Epidermal melanocyte (primary cell): ENCODE results near the gene GNMT.
"Not testable (repeated sequence)": the region's sequence is repeated elsewhere in the genome, so short reads cannot be mapped to it uniquely, and the experiment has no call there.

Experiments
- DNase-seq: peaks from one replicate; pipeline ENCODE4 v3.0.0; 2011; ENCODE audit warnings: low spot score; ENCODE audit not compliant: insufficient read length

Gene GNMT

DNA sequence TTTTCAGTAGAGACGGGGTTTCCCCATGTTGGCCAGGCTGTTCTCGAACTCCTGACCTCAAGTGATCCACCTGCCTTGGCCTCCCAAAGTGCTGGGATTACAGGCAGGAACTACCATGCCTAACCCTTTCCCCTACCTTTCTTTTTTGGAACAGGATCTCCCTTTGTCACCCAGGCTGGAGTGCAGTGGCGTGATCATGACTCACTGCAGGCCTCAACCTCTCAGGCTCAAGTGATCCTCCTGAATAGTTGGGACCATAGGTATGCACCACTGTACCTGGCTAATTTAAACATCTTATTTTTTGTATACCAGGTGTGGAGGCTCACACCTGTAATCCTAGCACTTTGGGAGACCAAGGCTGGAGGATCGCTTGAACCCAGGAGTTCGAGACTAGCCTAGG lies 19.2 kb upstream of the GNMT start:
- DNase-seq = not testable (repeated sequence)

DNA sequence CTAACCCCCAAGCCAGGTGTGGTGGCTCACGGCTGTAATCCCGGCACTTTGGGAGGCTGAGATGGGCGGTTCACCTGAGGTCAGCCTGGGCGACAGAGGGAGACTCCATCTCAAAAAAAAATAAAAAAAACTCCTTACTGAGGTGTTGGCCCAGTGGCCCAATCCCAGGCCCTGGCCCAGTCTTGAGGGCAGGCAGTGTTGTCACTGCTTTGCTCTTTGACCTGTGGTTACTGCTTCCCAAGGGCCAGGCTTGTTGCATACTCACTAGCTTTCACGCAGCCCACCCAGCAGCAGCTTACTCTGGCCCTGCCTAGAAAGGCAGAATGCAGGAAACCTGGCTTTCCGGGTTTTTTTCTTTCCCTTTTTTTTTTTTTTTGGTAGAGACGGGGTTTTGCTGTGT lies 18.1 kb upstream of the GNMT start:
- no peak for DNase-seq

DNA sequence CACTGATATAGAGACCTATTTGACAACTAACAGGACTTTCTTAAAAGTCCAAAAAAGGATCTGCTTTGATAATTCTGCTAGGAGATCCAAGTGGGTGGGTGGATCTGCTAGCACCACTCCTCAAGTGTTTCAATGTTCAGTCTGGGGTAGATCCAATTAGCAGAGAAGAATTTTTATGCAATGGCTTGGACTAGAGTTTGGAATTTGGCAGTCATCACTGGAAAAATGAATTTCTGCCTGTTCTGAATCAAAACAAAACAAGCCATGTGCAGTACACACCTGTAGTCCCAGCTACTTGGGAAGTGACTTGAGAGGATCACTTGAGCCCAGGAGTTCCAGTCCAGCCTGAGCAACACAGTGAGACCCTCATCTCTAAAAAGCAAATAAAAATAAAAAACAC lies 12.6 kb upstream of the GNMT start:
- DNase-seq = no peak

DNA sequence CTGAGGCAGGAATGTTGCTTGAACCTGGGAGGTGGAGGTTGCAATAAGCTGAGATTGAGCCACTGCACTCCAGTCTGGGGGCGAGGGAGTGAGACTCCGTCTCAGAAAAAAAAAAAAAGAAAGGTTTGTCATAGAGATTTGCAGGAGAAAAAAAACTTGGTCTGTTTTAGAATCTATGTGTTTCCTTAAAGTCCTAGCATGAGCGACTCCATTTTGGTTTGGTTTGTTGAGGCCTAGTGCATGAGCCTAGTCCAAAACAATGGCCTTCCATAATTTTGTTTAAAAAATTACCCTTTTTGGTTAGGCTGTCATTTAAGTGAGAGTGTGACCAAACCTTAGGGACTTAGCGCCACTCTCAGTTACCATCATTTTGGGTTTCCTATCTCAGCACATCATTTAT lies 8.2 kb upstream of the GNMT start:
- DNase-seq = no peak

DNA sequence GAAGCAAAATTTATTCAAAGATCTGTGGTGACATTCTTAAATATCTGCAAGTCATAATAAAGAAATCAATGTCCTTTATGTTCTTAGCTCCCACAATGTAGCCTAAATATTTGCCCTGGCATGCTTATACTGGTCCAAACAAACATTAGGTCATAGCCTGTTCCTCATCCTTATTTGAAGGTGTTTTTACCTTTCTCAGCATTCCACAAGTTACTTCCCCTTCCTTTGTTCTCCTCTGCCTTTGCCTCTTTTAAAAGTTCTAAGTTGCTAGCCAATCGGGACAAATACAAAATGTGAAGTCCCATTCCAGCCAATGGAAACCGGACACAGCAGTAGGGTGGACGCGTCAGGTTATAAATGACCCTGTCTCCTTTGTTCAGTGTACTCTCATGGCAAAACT lies 6.1 kb upstream of the GNMT start:
- not testable (repeated sequence) for DNase-seq

DNA sequence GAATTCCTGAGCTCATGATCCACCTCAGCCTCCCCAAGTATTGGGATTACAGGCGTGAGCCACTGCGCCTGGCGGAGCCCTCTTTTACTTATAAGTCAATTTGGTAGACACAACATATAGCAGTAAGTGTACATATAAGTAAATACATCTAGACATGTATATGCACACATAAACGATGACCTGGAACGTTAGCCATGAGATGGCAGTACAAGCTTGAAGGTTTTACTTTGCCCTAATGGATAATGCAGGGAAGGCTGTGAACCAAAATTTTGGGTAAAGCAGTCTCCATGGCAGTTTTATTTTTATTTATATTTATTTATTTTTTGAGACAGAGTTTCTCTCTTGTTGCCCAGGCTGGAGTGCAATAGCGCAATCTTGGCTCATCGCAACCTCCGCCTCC lies 2.4 kb upstream of the GNMT start:
- no peak for DNase-seq

DNA sequence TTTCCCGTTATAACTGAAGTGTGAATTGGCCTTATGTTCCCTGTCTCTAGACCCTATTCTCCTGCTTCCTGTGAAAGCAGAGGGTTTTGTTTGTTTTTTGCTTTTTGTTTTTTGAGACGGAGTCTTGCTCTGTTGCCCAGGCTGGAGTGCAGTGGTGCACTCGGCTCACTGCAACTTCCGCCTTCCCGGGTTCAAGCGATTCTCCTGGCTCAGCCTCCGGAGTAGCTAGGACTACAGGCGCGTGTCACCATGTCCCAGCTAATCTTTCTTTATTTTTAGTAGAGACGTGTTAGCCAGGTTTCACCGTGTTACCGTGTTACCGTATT lies 674 bp upstream of the GNMT start:
- DNase-seq = no peak

DNA sequence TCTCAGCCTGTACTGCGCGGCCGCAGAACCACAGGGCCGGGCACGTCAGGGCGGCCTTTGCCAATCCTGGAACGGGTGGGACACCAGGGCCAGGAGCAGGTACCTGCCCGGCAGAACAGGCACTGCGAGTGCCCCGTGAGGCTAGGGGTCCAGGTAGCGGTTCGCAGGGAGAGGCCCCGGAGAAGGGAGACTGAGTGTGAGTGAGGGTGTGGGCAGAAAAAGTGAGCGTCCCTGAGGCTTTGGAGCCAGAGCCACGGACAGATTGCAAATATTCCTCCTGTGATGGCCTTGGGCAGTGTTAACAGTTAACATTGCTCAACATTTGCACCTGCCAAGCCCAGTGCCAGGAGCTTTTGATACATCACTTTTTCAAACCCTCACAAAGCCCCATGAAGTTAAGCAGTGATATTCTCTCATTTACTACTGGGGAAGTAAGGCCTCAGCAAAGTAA lies 491 bp downstream of the GNMT start:
- DNase-seq = no peak

DNA sequence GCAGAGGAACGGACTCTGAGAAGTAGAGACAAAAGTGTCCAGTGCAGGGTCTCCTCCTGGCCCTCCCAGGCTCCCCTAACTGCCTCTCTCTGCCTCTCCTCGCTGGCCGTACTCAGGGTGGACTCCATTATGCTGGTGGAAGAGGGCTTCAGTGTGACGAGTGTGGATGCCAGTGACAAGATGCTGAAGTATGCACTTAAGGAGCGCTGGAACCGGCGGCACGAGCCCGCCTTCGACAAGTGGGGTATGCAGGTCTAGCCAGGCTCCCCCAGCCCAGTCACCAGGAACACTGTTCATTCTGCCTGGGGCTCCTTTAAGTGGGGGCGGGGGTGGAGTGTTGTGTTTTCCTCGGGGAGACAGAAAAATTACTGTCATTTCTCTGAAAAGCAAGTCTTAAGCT lies 1.5 kb downstream of the GNMT start:
- DNase-seq = no peak

DNA sequence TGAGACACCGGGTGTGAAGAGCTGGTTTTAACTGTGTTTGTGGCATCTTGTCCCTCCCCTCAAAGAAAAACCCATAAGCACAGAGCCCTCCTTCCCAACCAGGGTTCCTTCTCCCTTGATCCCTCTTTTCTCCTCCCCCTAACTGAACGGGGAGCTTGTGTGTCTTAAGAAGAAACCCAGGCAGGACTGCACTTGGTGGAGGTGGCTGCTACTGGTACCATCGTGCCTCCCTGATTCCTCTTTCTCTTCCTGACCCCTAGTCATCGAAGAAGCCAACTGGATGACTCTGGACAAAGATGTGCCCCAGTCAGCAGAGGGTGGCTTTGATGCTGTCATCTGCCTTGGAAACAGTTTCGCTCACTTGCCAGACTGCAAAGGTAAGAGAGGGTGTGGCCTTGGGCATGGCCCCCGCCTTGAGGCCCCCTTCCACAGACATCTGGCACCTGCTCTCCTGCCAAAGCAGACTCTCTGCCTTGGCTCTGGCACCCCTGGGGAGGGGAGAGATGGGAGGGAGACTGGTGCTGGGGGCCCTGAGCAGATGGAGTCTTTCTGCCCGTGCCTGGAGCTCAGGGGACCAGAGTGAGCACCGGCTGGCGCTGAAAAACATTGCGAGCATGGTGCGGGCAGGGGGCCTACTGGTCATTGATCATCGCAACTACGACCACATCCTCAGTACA lies 2.1 kb downstream of the GNMT start:
- DNase-seq = no peak

DNA sequence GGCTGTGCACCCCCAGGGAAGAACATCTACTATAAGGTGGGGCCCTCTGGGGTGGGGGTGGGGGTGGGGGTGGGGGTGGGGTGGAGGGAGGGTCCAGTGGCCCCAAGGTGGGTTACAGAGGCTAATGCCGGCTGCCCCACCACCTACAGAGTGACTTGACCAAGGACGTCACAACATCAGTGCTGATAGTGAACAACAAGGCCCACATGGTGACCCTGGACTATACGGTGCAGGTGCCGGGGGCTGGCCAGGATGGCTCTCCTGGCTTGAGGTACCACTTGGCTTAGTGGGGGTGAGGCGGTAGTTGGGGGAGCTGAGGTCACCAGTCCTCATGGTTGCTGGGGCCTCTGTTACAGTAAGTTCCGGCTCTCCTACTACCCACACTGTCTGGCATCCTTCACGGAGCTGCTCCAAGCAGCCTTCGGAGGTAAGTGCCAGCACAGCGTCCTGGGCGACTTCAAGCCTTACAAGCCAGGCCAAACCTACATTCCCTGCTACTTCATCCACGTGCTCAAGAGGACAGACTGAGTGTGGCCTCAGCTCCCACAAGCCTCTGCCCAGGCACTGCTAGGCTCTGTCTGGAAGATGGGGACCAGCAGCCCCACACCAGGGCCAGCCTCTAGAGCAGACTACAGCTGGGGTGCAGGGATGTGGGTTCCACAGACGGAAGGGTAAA lies 2.8 kb downstream of the GNMT start:
- no peak for DNase-seq

DNA sequence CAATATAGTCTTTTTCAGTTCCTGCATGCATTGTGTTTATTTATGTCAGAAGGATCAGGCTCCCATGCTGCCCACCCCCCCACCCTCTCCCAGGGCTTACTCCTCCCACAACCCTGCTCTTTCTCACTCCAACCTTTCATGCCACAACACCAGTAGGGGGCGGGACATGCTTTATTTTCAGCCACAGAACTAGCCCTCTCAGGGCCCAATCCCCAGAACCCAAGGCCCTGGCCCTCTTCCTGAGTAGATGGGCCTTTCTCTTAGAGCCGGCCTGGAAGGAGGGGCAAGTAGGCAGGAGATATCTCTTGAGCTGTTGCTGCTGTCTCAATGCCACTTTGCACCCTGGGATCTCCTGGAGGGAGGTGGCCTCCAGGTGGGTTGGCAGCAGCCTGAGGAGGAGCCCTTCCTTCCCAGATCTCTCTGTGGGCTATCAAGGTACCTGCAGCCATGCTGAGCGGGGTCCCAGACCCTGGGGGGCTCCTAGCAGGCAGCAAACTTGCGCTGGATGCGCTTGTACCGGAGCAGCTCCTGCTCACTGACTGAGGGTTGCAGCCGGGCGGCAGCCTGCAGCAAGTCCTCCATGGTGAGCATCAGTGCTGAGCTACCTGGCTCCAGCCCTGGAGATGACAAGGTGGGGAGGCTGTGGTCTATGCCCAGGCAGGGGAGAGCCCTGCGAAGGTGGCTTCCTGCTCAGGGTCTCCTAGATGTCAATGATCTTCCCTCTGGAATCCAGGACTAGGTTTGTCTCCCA lies 3.5 kb downstream of the GNMT start:
- DNase-seq = no peak

DNA sequence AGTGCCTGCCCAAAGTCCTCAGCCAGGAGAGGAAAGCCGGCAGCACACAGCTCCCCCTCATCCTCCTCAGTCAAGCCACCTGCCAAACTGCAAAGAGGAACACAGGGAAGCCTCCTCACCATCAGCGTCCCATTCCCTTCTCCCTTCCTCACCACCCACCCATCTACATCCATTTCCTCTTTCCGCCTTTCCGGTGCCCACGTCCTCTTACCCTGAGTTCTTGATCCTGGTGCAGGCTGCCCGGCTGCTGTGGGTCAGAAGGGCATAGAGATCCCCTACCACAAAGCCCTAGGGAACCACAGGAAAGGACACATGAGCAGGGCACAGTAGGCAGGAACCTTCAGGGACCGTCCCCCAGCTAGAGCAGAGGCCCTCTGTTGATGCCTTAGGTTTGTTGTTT lies 6.0 kb downstream of the GNMT start:
- no peak for DNase-seq

DNA sequence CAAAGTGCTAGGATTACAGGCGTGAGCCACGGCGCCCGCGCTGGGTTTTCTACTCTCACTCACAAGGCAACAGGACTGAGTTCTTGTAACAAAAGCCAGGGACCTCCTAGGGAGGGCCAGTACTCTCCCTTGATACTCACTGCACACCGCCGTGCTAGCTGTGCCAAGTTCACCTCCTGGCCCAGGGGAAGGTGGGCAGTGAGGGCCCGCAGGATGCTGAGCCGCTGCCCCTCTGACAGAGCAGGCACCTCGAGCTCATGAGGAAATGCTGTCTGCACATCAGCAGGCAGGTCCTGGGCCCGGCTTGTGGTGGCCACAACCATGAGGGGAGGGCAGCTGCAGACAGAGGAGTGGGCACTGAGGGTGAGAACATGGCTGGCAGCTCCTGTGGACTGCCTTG lies 6.7 kb downstream of the GNMT start:
- no peak for DNase-seq

DNA sequence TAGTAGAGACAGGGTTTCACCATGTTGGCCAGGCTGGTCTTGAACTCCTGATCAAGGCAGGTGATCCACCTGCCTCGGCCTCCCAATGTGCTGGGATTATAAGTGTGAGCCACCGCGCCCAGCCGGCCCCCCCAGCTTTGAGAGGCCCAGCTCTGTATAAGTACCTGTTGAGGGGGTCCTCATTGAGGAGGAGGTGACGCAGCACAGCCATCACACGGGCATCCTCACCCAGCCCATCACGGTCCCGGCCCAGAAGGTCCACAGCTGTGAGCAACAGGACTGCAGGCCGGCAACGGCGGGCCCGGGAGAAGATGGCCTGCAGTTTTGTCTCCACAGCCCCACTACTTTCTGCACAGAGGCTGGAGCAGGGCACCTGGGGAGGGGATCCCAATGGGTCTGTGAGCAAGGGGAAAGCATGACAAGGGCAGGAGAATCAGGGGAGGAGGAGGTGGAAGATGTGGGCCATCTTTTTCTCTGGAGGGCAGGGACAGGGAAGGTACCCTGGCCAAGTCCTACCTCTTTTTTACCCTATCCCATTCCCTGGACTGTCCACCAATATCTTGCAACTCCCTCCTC lies 7.7 kb downstream of the GNMT start:
- no peak for DNase-seq

DNA sequence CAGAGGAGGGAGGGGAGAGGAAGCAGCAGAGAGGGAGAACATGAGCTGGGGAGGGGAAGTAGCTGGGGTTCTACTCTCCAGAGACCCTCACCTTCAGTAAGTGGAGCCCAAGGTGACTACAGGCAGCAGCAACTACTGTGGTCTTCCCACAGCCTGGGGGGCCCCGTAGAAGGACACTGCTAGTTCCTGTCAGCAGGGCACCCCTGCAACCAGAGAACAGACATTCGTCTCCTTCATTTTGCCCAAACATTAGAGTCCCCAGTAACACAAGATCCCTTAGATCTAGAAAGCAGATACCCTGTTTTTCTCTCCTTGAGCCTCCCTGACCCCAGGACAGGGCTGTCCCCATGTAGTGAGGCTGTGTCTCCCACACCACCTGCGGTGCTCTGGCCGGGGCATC lies 8.2 kb downstream of the GNMT start:
- DNase-seq = no peak

DNA sequence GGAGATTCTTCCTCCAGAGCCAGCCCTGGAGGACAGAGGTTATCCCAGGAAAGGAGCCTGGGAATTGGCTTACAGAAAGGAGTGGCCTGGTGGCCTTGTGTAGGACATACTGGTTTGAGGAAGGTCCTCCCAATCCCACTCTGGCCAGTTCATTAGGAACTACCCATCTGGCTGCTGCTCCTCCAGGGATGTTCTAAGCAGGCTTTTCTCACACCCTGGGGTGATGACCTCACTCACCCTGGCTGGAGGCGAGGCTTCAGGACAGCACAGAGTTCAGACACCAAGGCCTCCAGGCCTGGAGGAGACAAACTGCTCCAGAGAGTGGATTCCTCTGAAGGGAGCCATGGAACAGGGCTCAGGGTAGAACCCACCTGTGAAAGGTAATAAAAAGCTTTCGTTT lies 8.9 kb downstream of the GNMT start:
- DNase-seq = no peak

DNA sequence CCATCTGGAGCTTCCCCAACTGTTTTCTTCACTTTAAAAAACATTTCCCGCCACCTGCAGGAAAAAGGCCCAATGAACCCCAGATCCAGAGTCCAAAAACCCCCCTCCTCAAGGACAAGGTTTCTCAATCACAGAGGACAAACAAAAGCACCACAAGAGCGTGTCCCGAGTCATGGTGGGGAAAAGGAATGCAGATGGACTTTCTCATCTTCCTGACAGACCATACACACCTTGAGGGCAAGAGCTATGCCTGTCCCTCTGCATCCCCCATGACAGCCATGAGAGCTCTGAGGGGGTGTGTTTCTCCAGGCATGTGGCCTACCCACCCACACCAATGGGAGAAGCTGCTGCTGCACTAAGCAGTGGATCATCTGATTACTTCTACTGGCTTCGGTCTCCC lies 9.4 kb downstream of the GNMT start:
- DNase-seq = no peak

DNA sequence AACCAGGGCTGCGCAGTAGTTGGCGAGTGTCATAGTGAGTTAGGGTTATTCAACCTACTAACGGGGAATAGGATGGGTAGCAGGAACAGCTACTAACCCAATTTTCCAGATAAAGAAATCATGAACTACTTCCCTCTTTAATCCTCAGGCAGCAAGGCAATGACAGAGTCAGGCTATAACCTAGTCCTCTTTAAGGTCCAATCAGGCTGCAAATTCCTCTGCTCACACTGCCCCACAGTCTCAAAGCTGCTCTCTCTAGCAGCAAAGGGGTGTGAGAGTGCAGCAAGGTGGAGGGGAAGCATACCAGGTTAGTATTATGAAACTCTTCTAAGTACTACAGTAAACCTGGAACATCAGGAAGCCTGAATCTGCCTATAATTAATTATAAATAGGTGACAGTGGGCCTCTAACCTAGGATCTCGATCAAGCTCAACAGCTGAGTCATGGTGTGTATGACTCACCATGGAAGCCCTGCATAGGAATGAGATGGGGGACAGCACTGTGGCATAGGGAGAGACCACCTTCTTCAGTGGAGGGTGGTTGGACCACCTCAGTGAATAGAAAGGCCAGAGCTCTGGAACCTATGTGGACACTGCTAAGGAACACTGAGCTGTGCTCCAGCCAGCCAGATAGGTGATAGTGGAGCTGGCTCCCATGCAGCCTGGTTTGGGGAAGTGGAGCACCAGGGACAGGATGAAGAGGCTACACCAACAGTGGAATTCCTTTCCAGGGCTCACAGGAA lies 10.5 kb downstream of the GNMT start:
- DNase-seq = no peak

DNA sequence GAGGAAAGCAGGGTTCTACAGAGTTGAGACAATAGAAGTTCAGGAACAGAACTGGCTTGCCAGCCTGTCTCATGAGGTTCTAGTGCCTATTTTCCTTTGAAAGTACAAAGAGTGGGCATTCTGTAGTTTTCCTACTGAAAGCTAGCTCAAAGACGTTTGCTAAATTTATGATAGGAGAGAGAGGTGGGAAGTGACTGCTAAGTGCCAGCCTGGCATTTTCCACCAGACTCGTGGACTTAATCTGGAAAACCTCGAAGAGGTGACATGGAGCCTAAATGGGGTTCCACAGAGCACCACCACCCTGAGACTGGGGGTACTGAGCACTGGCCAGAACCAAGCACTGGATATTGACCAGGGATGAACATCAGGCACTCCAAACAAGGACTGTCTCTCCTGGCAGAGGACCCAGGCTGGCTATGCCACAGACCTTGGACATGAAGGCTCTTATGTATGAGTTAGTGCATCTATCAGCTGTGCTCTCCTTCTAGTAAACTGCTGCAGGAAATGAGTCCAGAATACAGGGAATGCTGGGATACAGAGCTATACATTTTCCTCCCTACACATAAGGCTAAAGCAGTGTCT lies 11.3 kb downstream of the GNMT start:
- no peak for DNase-seq

DNA sequence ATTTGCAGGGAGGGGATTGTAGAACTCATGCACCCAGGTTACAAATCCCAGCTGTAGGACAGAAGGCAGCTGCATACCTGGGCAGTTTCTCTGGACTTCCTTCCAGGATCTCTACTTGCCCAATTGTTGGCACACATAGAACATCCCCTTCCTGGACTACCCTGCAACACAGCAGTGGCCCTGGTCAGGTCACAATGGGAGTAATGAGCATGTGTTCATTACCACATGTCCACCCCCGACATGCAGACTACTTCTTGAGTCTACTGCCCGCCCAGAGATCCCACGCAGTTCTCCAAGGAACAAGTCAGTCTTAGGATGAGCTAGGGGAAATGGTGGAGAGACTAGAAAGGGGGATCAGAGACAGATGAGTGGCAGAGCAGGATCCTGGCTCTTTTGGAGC lies 13.4 kb downstream of the GNMT start:
- DNase-seq = no peak
